IMR-90 (cell line): Measurements from ENCODE around the gene SPINK14. TPM values are rescaled to one million over a fixed set of nuclear protein-coding genes. Genes with fewer than 3 reads are reported as not detected.

Source experiments
- ATAC-seq: fragments of 200-7000 bp; cut with Tn5 transposase; 2 replicates; pipeline ENCODE4 v1.9.1; 2020; ENCODE audit warnings: low read depth, mild to moderate bottlenecking, moderate library complexity
- BruUV-seq: library from RNA; stranded (reverse); fragments of 400-500 nt; replicated peaks from 2 replicates; lab custom pipeline; 2021; lab: Mats Ljungman, UMichigan
- CTCF ChIA-PET: fragments of 300-600 bp; formaldehyde crosslinking; extraction: SDS; loops from one replicate; lab custom pipeline; 2021; ENCODE audit warnings: antibody characterized with exemption; lab: Yijun Ruan, JAX
- POLR2A ChIA-PET: fragments of 300-600 bp; sonication (Branson Sonifier 250); formaldehyde crosslinking; loops from one replicate; lab custom pipeline; 2022; ENCODE audit warnings: antibody characterized with exemption; ENCODE audit not compliant: unreplicated experiment; lab: Charles Lee
- DNase-seq: peaks from one replicate; pipeline ENCODE4 v3.0.0; 2013
- H2AFZ ChIP-seq: replicated peaks from 2 replicates; pipeline ENCODE3; 2013; ENCODE audit warnings: low read length, mild to moderate bottlenecking; ENCODE audit not compliant: poor library complexity
- H2AK5ac ChIP-seq: 2 replicates; pipeline ENCODE4 v1.6.1; 2013; ENCODE audit warnings: low read depth, low read length, inconsistent platforms
- H2AK9ac ChIP-seq: replicated peaks from 2 replicates; pipeline ENCODE3; 2013; ENCODE audit warnings: mild to moderate bottlenecking, low read depth, low read length, moderate library complexity; ENCODE audit not compliant: poor library complexity
- H2BK120ac ChIP-seq: 2 replicates; pipeline ENCODE4 v1.6.1; 2013; ENCODE audit warnings: low read depth, low read length, inconsistent platforms
- H2BK15ac ChIP-seq: 3 replicates; pipeline ENCODE4 v1.6.1; 2013; ENCODE audit warnings: low read depth, low read length, inconsistent platforms
- H2BK20ac ChIP-seq: 2 replicates; pipeline ENCODE4 v1.6.1; 2013; ENCODE audit warnings: low read depth, mild to moderate bottlenecking, inconsistent platforms, low read length, moderate library complexity
- H2BK5ac ChIP-seq: 2 replicates; pipeline ENCODE4 v1.6.1; 2013; ENCODE audit warnings: mild to moderate bottlenecking, low read depth, low read length, inconsistent platforms; ENCODE audit not compliant: poor library complexity, severe bottlenecking
- H3K14ac ChIP-seq: replicated peaks from 2 replicates; pipeline ENCODE4 v1.6.1; 2013; ENCODE audit warnings: low read depth, low read length, inconsistent platforms
- H3K18ac ChIP-seq: 2 replicates; pipeline ENCODE4 v1.6.1; 2013; ENCODE audit warnings: low read depth, low read length, control low read depth
- H3K23ac ChIP-seq: 2 replicates; pipeline ENCODE4 v1.6.1; 2013; ENCODE audit warnings: low read depth, low read length, inconsistent platforms
- H3K27ac ChIP-seq: 2 replicates; pipeline ENCODE4 v1.5.1; 2013; ENCODE audit warnings: mild to moderate bottlenecking, control low read depth, low read length; ENCODE audit not compliant: insufficient read depth
- H3K27me3 ChIP-seq: 2 replicates; pipeline ENCODE4 v1.6.1; 2013; ENCODE audit warnings: low read length; ENCODE audit not compliant: control insufficient read depth, insufficient read depth
- H3K36me3 ChIP-seq: 2 replicates; pipeline ENCODE4 v1.6.1; 2013; ENCODE audit warnings: low read length, mixed read lengths; ENCODE audit not compliant: control insufficient read depth, insufficient read depth
- H3K4ac ChIP-seq: 2 replicates; pipeline ENCODE4 v1.6.1; 2013; ENCODE audit warnings: low read depth, low read length, inconsistent platforms
- H3K4me1 ChIP-seq: 2 replicates; pipeline ENCODE4 v1.6.1; 2013; ENCODE audit warnings: low read length, mixed read lengths; ENCODE audit not compliant: control insufficient read depth, insufficient read depth
- H3K4me2 ChIP-seq: 2 replicates; pipeline ENCODE4 v1.6.1; 2013; ENCODE audit warnings: low read depth, mild to moderate bottlenecking, control low read depth, low read length, moderate library complexity
- H3K4me3 ChIP-seq: 2 replicates; pipeline ENCODE4 v1.5.1; 2013; ENCODE audit warnings: low read depth, mild to moderate bottlenecking, control low read depth, low read length, moderate library complexity; ENCODE audit not compliant: insufficient read depth
- H3K56ac ChIP-seq: 2 replicates; pipeline ENCODE4 v1.6.1; 2013; ENCODE audit warnings: low read length, inconsistent platforms; ENCODE audit not compliant: insufficient read depth; ENCODE audit errors: extremely low read depth
- H3K79me1 ChIP-seq, 2 experiments: 2 replicates each; pipeline ENCODE4 v1.6.1; 2013; ENCODE audit warnings: low read length in 2 of 2, inconsistent platforms in 1 of 2, low read depth in 1 of 2
- H3K9ac ChIP-seq: 2 replicates; pipeline ENCODE4 v1.6.1; 2013; ENCODE audit warnings: low read depth, low read length, control low read depth
- H3K9me1 ChIP-seq: 2 replicates; pipeline ENCODE4 v1.6.1; 2013; ENCODE audit warnings: low read length, inconsistent platforms; ENCODE audit not compliant: insufficient read depth
- H3K9me3 ChIP-seq: 2 replicates; pipeline ENCODE4 v1.6.1; 2013; ENCODE audit warnings: low read length; ENCODE audit not compliant: control insufficient read depth, insufficient read depth
- H4K20me1 ChIP-seq: 2 replicates; pipeline ENCODE4 v1.6.1; 2013; ENCODE audit warnings: low read length, inconsistent platforms; ENCODE audit not compliant: insufficient read depth
- H4K5ac ChIP-seq: 2 replicates; pipeline ENCODE4 v1.6.1; 2013; ENCODE audit warnings: mild to moderate bottlenecking, low read depth, low read length, control low read depth
- H4K8ac ChIP-seq, 2 experiments: 2 replicates each; pipeline ENCODE4 v1.6.1; 2013; ENCODE audit warnings: low read depth in 2 of 2, low read length in 2 of 2, control low read depth in 1 of 2, inconsistent platforms in 1 of 2
- H4K91ac ChIP-seq: 2 replicates; pipeline ENCODE4 v1.6.1; 2013; ENCODE audit warnings: low read depth, low read length, inconsistent platforms; ENCODE audit not compliant: insufficient read depth
- BHLHE40 ChIP-seq: fragments of 150-350 bp; IDR thresholded peaks from 2 replicates; pipeline ENCODE4 v1.6.1; 2016; ENCODE audit warnings: mild to moderate bottlenecking, low read depth, low read length
- WGBS, 2 experiments: methylation state at CpG; one replicate each; pipeline versions ENCODE4 v1.1.5 to v1.1.7; 2013; ENCODE audit warnings: missing lambda C conversion rate in 2 of 2; ENCODE audit not compliant: insufficient read length in 1 of 2; ENCODE audit errors: extremely low coverage in 2 of 2; 5-methylcytosine and 5-hydroxymethylcytosine counted together
- dilution Hi-C: fragments of 300-500 bp; cut with HindIII; formaldehyde crosslinking; loops from one replicate; pipeline ENCODE4 v1.14.3; 2018; ENCODE audit warnings: low sequenced_read_pairs; ENCODE audit not compliant: unreplicated experiment
- in situ Hi-C: fragments of 300-500 bp; cut with MboI; formaldehyde crosslinking; loops from 3 replicates; pipeline ENCODE4 v1.14.3; 2019; ENCODE audit warnings: low sequenced_read_pairs, inconsistent platforms, mixed read lengths
- intact Hi-C: fragments of 100-400 bp; cut with micrococcal nuclease; formaldehyde crosslinking; loops from 2 replicates; pipeline ENCODE4 v1.10.0; 2022
- polyA plus RNA-seq, 3 experiments: library from polyadenylated mRNA; depleted of rRNA; stranded (reverse); fragments of >200 nt; gene quantifications; 2 replicates each; pipeline ENCODE4 v1.2.3, GENCODE V29; 2012; ENCODE audit warnings: low replicate concordance in 1 of 3
- total RNA-seq: library from RNA; depleted of rRNA; stranded (reverse); fragments of >200 nt; gene quantifications from 2 replicates; pipeline ENCODE4 v1.2.3, GENCODE V29; 2012

Gene SPINK14
- total and polyA plus RNA-seq, 2 of the 4 experiments (the other 2 are of a cell fraction): not detected

GRCh38 chr5:148147415-148147814 lies 20.9 kb upstream of the SPINK14 start:
- Histone ChIP-seq H2AK5ac (no peak overlapping the region), H3K14ac (no peak overlapping the region), H4K5ac (no peak overlapping the region), H4K20me1 (no peaks in the 10 kb centered on the region), H3K79me1 (no peaks in the 10 kb centered on the region), H3K4me1 (no peaks in the 10 kb centered on the region), H2BK15ac (no peak overlapping the region), H3K23ac (no peak overlapping the region), H3K56ac (no peak overlapping the region), H3K18ac (no peak overlapping the region), H3K4me2 (no peak overlapping the region), H3K9ac (no peak overlapping the region), H3K36me3 (no peaks in the 10 kb centered on the region), H4K8ac (no peak overlapping the region), H3K27ac (no peak overlapping the region), H3K9me1 (no peaks in the 10 kb centered on the region), H2BK20ac (no peak overlapping the region), H2BK120ac (no peak overlapping the region), H2AFZ (no peak overlapping the region), H2AK9ac (no peak overlapping the region), H3K27me3 (no peaks in the 10 kb centered on the region), H3K4me3 (no peak overlapping the region), H3K4ac (no peak overlapping the region), H3K9me3 (no peaks in the 10 kb centered on the region), H4K91ac (no peak overlapping the region), H2BK5ac (no peak overlapping the region)
- intact Hi-C loops: no loop called here
- no CpG with 5 or more reads among the region's 4 CpGs for WGBS, 2 experiments
- dilution Hi-C loops: no loop called here
- ChIA-PET CTCF (interaction anchor here (0.7 kb wide), 1 partner anchor 74 kb away, joined by 3 read pairs; no protein-coding TSS in a partner anchor), POLR2A (no interaction called here)
- no TSS peak for BruUV-seq
- no peak for ATAC-seq
- no peak for DNase-seq
- TF ChIP-seq BHLHE40: no peak
- in situ Hi-C loops: no loop called here
